Coronary artery (tissue), 2 donors: ENCODE data around the gene CDC16.
"Not testable (repeated sequence)": the region's sequence is repeated elsewhere in the genome, so short reads cannot be mapped to it uniquely, and the experiment has no call there.

ENCODE experiments used
- DNase-seq: peaks from one replicate; pipeline ENCODE4 v3.0.0-alpha.2; 2017; ENCODE audit warnings: low spot score
- H3K27ac ChIP-seq, 2 donors: fragments of 200-600 bp; sonication (generic); one replicate each; pipeline ENCODE4 v1.5.1; 2016 to 2019
- H3K4me3 ChIP-seq: fragments of 200-600 bp; sonication (generic); 2 replicates; pipeline ENCODE4 v1.5.1; 2016; ENCODE audit warnings: mild to moderate bottlenecking, moderate library complexity
- TF ChIP-seq, protein P1 (sequence below): fragments of 200-600 bp; sonication (generic); IDR thresholded peaks from one replicate; pipeline ENCODE4 v1.5.1; 2019; ENCODE audit warnings: antibody characterized with exemption

Gene CDC16

DNA sequence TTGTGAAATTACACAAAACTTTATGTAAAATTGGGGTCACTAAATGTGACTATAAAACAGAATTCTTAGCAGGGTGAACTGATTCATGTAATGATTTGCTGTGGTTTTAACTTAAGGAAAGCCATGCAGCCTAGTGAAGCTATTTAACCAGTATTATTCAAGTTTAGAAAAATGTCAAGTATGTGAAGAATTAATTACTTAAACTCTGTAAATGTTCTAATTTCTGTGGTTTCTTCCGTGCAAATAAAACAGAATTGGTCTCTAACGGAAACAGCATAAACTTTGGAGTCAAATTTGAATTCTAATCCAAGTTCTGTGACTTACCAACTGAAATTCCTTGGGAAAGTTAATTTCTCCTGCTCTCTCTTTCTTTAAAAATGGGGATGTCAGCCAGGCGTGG lies 13.3 kb downstream of the CDC16 start:
- no peak overlapping the region for H3K27ac ChIP-seq
- no peak overlapping the region for H3K4me3 ChIP-seq
- DNase-seq: no peak
- TF ChIP-seq, protein P1, sequence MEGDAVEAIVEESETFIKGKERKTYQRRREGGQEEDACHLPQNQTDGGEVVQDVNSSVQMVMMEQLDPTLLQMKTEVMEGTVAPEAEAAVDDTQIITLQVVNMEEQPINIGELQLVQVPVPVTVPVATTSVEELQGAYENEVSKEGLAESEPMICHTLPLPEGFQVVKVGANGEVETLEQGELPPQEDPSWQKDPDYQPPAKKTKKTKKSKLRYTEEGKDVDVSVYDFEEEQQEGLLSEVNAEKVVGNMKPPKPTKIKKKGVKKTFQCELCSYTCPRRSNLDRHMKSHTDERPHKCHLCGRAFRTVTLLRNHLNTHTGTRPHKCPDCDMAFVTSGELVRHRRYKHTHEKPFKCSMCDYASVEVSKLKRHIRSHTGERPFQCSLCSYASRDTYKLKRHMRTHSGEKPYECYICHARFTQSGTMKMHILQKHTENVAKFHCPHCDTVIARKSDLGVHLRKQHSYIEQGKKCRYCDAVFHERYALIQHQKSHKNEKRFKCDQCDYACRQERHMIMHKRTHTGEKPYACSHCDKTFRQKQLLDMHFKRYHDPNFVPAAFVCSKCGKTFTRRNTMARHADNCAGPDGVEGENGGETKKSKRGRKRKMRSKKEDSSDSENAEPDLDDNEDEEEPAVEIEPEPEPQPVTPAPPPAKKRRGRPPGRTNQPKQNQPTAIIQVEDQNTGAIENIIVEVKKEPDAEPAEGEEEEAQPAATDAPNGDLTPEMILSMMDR: no peak

DNA sequence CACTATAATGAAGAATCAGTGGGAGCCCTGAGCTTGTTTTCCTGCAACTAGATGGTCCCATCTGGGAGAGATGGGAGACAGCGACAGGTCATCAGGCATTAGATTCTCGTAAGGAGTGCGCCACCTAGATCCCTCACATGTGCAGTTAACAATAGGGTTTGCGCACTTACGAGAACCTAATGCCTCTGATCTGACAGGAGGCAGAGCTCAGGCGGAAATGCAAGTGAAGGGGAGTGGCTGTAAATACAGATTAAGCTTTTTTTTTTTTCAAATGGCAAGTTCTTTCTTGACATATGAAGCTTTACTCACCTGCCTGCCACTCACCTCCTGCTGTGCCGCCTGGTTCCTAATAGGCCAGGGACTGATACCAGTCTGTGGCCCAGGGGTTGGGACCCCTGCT lies 14.4 kb downstream of the CDC16 start:
- TF ChIP-seq, protein P1: no peak
- DNase-seq: no peak
- Histone ChIP-seq H3K4me3 (no peak overlapping the region), H3K27ac (no peak overlapping the region)

DNA sequence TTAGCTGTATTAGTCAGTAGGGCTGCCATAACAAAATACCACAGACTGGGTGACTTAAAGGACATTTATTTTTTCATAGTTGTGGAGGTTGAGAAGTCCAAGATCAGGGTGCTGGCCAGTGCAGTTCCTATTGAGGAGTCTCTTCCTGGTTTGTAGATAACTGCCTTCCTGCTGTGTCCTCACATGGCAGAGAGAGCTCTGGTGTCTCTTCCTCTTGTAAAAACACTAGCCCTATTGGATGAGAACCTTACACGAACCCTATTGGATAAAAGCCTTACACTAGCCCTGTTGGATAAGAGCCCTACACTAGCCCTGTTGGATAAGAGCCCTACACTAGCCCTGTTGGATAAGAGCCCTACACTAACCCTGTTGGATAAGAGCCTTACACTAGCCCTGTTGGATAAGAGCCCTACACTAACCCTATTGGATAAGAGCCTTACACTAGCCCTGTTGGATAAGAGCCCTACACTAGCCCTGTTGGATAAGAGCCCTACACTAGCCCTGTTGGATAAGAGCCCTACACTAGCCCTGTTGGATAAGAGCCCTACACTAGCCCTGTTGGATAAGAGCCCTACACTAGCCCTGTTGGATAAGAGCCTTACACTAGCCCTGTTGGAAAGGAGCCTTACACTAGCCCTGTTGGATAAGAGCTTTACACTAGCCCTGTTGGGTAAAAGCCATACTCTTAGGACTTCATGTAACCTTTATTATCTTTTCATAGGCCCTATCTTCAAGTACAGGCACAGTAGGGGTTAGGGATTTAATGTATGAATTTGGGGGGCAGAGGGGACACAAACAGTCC lies 17.1 kb downstream of the CDC16 start:
- not testable (repeated sequence) for DNase-seq, H3K4me3 ChIP-seq, H3K27ac ChIP-seq

DNA sequence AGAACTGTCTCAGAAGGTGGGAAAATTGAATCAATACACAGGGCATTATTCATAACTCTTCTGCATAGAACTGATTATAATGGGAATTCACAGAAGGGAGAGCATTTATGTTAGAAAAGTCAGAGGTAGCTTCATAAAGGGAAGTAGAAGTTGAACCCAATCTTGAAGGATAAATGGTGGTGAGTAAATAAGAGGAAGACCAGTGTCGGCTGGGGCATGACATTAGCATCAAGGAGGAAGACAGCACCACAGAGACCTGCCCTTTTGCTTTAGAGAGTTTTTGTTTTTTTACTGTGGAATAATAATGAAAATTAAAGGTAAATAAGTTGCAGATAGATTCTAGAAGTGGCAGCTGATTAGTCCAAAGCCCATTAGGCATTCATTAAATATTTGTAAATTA lies 21.9 kb downstream of the CDC16 start:
- TF ChIP-seq, protein P1: no peak
- no peak for DNase-seq
- no peak overlapping the region for H3K4me3 ChIP-seq
- no peak overlapping the region for H3K27ac ChIP-seq

DNA sequence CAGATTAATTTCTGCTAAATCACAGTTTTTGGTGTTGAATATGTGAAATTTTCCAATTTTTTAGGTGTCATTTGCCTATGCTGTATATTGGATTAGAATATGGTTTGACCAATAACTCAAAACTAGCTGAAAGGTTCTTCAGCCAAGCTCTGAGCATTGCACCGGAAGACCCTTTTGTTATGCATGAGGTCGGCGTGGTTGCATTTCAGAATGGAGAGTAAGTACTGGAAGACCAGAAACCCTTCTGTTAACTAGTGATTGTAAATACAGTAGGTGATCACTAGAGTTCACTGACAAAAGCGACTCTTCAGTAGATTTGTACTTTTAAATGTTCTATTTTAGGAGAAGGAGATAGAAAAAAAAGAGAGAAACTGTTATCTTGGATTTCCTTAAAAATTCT lies 22.3 kb downstream of the CDC16 start:
- H3K27ac ChIP-seq: no peak overlapping the region
- no peak overlapping the region for H3K4me3 ChIP-seq
- TF ChIP-seq, protein P1: no peak
- no peak for DNase-seq

DNA sequence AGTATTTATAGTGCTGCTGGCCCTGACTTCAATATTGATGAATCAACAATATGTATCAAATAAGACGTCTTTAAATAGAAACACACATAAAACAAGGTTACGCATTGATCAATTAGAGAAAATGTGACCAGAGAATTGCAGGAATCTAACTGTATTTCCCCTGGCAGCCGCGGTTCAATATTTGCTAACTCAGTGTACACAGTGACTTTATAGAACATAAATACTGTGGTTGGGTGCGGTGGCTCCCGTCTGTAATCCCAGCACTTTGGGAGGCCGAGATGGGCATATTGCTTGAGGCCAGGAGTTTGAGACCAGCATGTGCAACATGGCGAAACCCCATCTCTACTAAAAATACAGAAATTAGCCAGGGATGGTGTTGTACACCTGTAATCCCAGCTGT lies 23.9 kb downstream of the CDC16 start:
- DNase-seq: no peak
- Histone ChIP-seq H3K4me3 (no peak overlapping the region), H3K27ac (no peak overlapping the region)
- TF ChIP-seq, protein P1: no peak

DNA sequence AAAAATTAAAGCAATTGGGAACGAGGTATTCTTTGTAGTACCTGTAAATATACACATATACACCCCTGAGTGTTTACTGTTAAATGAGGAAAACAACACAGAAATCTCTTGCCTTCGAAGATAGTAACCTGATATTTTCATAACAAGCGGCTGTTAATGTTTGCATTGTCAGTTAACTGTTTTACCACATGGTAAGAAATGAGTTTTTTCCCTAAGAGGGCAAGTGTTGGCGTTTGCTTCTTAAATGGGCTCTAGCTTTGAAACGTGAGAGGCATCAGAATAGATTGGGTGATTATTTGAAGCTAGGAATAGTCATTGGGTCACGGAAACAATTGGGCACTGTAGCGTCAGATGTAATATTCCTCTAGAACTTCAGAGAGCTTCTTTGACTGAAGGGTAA lies 24.7 kb downstream of the CDC16 start:
- no peak overlapping the region for H3K27ac ChIP-seq
- TF ChIP-seq, protein P1: no peak
- DNase-seq: no peak
- H3K4me3 ChIP-seq: no peak overlapping the region
